ENCODE results near the gene LRMDA.

The LRMDA gene

DNA sequence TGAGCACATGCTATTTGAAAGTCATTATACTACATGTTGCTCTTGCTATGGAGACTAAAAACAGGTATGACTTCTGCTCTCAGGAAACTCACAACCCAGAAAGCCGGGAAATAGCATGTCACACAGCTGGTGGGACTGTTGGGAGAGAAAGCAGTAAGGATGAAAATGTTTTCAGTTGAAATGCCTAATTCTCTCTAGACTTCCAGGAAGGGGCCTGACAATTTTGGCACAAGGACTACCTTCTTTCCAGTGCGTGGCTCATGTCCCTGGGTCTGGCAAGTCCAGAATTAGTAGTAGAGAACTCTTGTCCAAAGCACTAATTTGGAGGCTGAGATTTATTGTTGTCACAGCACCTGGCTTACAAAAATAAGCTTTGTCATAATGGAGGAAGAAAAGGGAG, 567.6 kb downstream of the LRMDA start:
- H3F3A ChIP-seq (ENCODE audit: insufficient read depth) = no peaks in the 10 kb centered on the region

DNA sequence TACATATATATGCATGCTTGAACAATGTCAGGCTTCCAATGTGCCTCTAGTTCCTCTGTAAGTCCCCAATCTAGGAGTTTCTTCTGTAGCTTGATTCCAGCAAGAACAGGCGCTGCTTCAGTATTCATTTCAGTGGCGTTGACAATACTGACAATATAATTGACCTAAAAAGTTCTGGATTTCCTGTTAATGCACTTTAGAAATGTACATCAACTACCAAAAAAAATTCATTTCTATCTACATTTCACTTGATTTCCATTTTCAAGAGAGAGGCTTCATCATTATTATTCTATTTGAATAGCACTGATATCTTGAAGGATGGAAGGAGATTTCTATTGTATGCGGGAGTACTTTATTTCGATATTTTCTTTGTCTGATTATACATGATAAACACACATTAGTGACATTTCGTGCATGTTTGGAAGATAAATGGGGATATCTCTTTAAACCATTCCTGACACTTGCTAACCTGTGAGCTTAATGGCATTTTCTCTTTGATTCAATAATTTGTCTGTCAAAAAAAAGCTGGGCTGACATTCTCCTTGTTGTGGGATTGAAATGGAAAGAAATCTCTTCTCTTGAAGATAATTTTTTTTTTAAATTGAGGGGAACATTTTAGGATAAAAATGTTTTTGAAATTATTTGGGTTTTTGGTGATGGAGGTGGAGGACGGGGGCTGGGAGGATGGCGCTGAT, 568.2 kb downstream of the LRMDA start:
- no peak overlapping the region for H3K9ac ChIP-seq (ENCODE audit: low read length)
- no peak overlapping the region for H3K4me3 ChIP-seq (ENCODE audit: insufficient read depth, low read length, poor library complexity, severe bottlenecking)
- no peak overlapping the region for H3K4me2 ChIP-seq (ENCODE audit: low read depth, low read length, poor library complexity, severe bottlenecking)
- H3F3A ChIP-seq (ENCODE audit: insufficient read depth) = no peaks in the 10 kb centered on the region
- no peaks in the 10 kb centered on the region for H3K36me3 ChIP-seq (ENCODE audit: low read length)
- no peaks in the 10 kb centered on the region for H3K27me3 ChIP-seq (ENCODE audit: low read length)
- TF ChIP-seq EZH2phosphoT487 (conservative IDR thresholded peaks at IDR 0.05; ENCODE audit: low read length) = no peak
- TF ChIP-seq, protein P1, sequence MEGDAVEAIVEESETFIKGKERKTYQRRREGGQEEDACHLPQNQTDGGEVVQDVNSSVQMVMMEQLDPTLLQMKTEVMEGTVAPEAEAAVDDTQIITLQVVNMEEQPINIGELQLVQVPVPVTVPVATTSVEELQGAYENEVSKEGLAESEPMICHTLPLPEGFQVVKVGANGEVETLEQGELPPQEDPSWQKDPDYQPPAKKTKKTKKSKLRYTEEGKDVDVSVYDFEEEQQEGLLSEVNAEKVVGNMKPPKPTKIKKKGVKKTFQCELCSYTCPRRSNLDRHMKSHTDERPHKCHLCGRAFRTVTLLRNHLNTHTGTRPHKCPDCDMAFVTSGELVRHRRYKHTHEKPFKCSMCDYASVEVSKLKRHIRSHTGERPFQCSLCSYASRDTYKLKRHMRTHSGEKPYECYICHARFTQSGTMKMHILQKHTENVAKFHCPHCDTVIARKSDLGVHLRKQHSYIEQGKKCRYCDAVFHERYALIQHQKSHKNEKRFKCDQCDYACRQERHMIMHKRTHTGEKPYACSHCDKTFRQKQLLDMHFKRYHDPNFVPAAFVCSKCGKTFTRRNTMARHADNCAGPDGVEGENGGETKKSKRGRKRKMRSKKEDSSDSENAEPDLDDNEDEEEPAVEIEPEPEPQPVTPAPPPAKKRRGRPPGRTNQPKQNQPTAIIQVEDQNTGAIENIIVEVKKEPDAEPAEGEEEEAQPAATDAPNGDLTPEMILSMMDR (IDR thresholded peaks at IDR 0.05; ENCODE audit: insufficient read depth, low read length, poor library complexity, severe bottlenecking) = no peak
- H3K79me2 ChIP-seq (ENCODE audit: insufficient read depth, low read length) = no peaks in the 10 kb centered on the region
- no peaks in the 10 kb centered on the region for H3K9me2 ChIP-seq (replicated peaks; ENCODE audit: insufficient read depth, low read length)
- H3K27ac ChIP-seq (ENCODE audit: low read depth, low read length) = no peak overlapping the region
- H2AFZ ChIP-seq (ENCODE audit: low read depth, low read length, severe bottlenecking) = no peak overlapping the region
- H4K20me1 ChIP-seq (ENCODE audit: low read depth, low read length) = no peaks in the 10 kb centered on the region
- H3K9me3 ChIP-seq (ENCODE audit: insufficient read depth, low read length) = no peaks in the 10 kb centered on the region

More for the DNA sequence above, 567.6 kb downstream of the LRMDA start:
- Histone ChIP-seq H3K27ac (ENCODE audit: low read depth, low read length) (no peak overlapping the region), H3K79me2 (ENCODE audit: insufficient read depth, low read length) (no peaks in the 10 kb centered on the region), H3K4me3 (ENCODE audit: insufficient read depth, low read length, poor library complexity, severe bottlenecking) (no peak overlapping the region), H3K27me3 (ENCODE audit: low read length) (no peaks in the 10 kb centered on the region), H3K36me3 (ENCODE audit: low read length) (no peaks in the 10 kb centered on the region), H3K9ac (ENCODE audit: low read length) (no peak overlapping the region), H2AFZ (ENCODE audit: low read depth, low read length, severe bottlenecking) (no peak overlapping the region), H3K9me2 (replicated peaks; ENCODE audit: insufficient read depth, low read length) (no peaks in the 10 kb centered on the region), H4K20me1 (ENCODE audit: low read depth, low read length) (no peaks in the 10 kb centered on the region), H3K4me2 (ENCODE audit: low read depth, low read length, poor library complexity, severe bottlenecking) (no peak overlapping the region), H3K9me3 (ENCODE audit: insufficient read depth, low read length) (no peaks in the 10 kb centered on the region)
- no peak for TF ChIP-seq EZH2phosphoT487 (conservative IDR thresholded peaks at IDR 0.05; ENCODE audit: low read length)
- TF ChIP-seq, protein P1 (IDR thresholded peaks at IDR 0.05; ENCODE audit: insufficient read depth, low read length, poor library complexity, severe bottlenecking) = no peak

GRCh38 chr10:76000550-76000949, 569.1 kb downstream of the LRMDA start:
- Histone ChIP-seq H3K27me3 (ENCODE audit: low read length) (no peaks in the 10 kb centered on the region), H3K4me2 (ENCODE audit: low read depth, low read length, poor library complexity, severe bottlenecking) (no peak overlapping the region), H2AFZ (ENCODE audit: low read depth, low read length, severe bottlenecking) (no peak overlapping the region), H3K4me3 (ENCODE audit: insufficient read depth, low read length, poor library complexity, severe bottlenecking) (no peak overlapping the region), H4K20me1 (ENCODE audit: low read depth, low read length) (no peaks in the 10 kb centered on the region), H3K9ac (ENCODE audit: low read length) (no peak overlapping the region), H3F3A (ENCODE audit: insufficient read depth) (no peaks in the 10 kb centered on the region), H3K36me3 (ENCODE audit: low read length) (no peaks in the 10 kb centered on the region), H3K9me2 (replicated peaks; ENCODE audit: insufficient read depth, low read length) (no peaks in the 10 kb centered on the region), H3K27ac (ENCODE audit: low read depth, low read length) (no peak overlapping the region), H3K79me2 (ENCODE audit: insufficient read depth, low read length) (no peaks in the 10 kb centered on the region), H3K9me3 (ENCODE audit: insufficient read depth, low read length) (no peaks in the 10 kb centered on the region)
- TF ChIP-seq, protein P1 (IDR thresholded peaks at IDR 0.05; ENCODE audit: insufficient read depth, low read length, poor library complexity, severe bottlenecking) = no peak
- no peak for TF ChIP-seq EZH2phosphoT487 (conservative IDR thresholded peaks at IDR 0.05; ENCODE audit: low read length)

Measured in SU-DHL-6 (cell line).